ENCODE data around the gene DOCK2.

The DOCK2 gene

GRCh38 chr5:169732841-169733240 is 95.8 kb downstream of the DOCK2 start:
- no peak overlapping the region for H3K4me3 ChIP-seq (ENCODE audit: low read depth, low read length)
- no peak for TF ChIP-seq CTCF (IDR thresholded peaks at IDR 0.05; ENCODE audit: low read depth, low read length)

DNA sequence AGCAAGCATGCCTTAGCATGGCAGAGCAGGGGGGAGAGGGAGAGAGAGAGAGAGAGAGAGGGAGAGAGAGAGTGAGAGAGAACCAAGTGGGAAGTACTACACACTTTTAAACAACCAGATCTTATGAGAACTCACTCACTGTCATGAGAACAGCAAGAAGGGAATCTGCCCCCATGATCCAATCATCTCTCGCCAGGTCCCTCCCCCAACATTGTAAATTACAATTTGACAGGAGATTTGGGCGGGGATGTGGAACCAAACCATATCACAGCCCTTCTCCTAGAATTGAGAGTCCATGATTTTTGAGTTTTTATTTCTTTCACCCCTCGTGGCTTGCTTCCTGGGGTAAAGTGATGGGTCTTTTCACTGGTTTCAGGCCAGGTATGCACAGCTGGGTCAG is 98.8 kb downstream of the DOCK2 start:
- no peak overlapping the region for H3K4me3 ChIP-seq (ENCODE audit: low read depth, low read length)
- TF ChIP-seq CTCF (IDR thresholded peaks at IDR 0.05; ENCODE audit: low read depth, low read length), result no peak

DNA sequence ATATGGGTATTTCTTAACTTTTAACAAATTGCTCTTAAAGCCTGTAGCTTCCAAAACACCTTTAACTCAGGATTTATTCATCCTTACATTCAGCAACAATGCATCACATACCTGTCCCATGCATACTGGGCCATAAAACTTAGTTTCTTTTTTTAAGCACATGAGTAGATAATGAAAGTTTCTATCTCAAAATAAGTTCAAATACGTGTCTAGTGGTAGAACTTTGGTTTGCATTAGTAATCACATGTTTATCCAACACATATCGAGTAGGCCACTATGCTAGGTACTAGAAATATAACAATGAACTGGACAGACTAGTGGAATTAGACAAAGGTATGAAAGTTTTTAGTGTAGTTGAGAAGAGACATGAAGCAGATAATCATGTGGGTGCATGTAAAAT is 99.6 kb downstream of the DOCK2 start:
- no peak for TF ChIP-seq CTCF (IDR thresholded peaks at IDR 0.05; ENCODE audit: low read depth, low read length)
- H3K4me3 ChIP-seq (ENCODE audit: low read depth, low read length), result no peak overlapping the region

DNA sequence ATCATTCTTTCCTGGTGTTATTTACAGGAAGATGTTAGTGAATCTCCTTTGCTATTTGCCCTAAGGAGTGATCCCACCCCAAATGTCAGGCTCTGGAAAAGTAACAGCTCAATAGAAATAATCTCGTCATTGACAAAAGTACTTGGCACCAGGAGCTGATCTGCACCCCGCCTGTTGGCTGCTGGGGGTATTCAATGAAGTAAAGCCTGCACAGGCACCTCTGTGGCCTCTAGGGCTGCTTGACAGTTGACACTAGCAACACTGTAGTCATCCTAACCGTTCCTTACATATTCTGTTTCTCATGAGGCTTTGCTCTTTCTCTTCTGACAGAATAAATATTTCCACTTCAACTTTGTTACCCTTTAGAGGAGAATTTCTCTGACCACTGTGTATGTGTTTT is 103.4 kb downstream of the DOCK2 start:
- TF ChIP-seq CTCF (IDR thresholded peaks at IDR 0.05; ENCODE audit: low read depth, low read length), result no peak
- no peak overlapping the region for H3K4me3 ChIP-seq (ENCODE audit: low read depth, low read length)

- no peak for TF ChIP-seq CTCF (IDR thresholded peaks at IDR 0.05; ENCODE audit: low read depth, low read length)
- no peak overlapping the region for H3K4me3 ChIP-seq (ENCODE audit: low read depth, low read length)
Measured at GRCh38 chr5:169742771-169743296, 105.8 kb downstream of the DOCK2 start.

DNA sequence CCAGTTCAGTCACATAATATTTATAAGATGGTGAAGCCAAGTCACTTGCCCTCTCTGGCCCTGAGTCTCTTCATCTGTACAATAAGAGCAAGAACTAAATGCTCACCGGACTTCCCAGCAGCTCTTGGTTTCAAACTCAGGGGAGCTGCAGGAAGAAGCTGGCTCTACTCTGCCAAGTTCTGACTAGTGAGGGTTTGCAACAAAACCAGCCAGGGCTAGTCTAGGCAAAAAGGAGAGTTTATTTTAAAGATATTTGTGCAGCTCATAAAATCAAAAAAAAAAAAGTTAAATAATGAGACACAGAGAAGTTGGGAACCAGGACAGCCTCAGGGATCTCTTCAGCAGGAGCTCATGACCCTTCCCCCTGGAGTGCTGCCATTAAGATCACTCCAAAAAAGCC is 107.3 kb downstream of the DOCK2 start:
- TF ChIP-seq CTCF (IDR thresholded peaks at IDR 0.05; ENCODE audit: low read depth, low read length), result no peak
- no peak overlapping the region for H3K4me3 ChIP-seq (ENCODE audit: low read depth, low read length)

DNA sequence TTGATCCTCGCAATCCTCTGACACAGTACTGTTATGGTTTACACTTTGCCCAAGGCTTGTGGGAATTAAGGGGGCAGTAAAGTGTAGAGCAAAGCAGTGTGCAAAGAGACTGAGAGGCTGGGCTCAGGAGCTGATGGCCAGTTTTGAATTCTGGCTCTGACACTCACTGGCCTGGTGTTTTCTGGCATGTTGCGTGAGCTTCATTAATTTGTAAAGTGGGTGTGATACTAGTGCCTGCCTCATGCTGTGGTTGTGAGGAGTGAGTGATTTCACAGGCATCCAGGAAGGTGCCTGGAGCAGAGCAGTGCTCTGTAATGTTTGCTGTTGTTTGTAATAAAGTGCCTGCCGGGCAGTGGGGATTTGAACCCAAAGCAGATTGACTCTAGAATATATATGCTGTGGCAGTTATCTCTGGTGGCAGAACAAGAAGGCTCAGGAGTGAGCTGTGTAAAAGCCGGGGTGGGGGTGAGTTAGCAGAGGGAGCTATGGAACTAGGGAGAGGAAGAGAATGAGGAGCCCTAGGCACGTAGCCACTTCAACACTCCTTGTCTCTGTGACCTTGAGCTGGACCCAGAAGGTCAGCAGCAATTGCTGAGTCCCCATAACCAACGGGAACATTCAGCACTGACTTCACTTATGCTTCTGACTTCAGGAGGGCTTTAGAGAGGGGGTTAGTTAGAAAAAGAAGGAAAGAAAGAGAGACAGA is 108.5 kb downstream of the DOCK2 start:
- TF ChIP-seq CTCF (IDR thresholded peaks at IDR 0.05; ENCODE audit: low read depth, low read length), result no peak
- H3K4me3 ChIP-seq (ENCODE audit: low read depth, low read length), result no peak overlapping the region
